Activated T-cell treated with anti-CD3 and anti-CD28 coated beads, Interleukin-2, amount 50 U/mL, for 72 hours (primary cell): Measurements from ENCODE around the gene ZDHHC11. TPM values are rescaled to one million over a fixed set of nuclear protein-coding genes. Genes with fewer than 3 reads are reported as not detected.
"Not testable (repeated sequence)": the region's sequence is repeated elsewhere in the genome, so short reads cannot be mapped to it uniquely, and the experiment has no call there.

ENCODE experiments used
- ATAC-seq, 2 donors: fragments of 150-1000 bp; cut with Tn5 transposase; replicated peaks in 1 of 2; 2 replicates each; pipeline ENCODE4 v1.10.0; 2021; ENCODE audit warnings: moderate library complexity in 2 of 2, mild to moderate bottlenecking in 1 of 2
- DNase-seq, 2 donors: peaks; one replicate each; pipeline ENCODE4 v3.0.0; 2021 to 2022; ENCODE audit warnings: mixed read lengths in 1 of 2
- H3K27ac Mint-ChIP-seq: one replicate; pipeline ENCODE4 v1.8.0; 2022; ENCODE audit warnings: mild to moderate bottlenecking, moderate library complexity, mixed read lengths
- H3K27me3 Mint-ChIP-seq: one replicate; pipeline ENCODE4 v1.8.0; 2022; ENCODE audit warnings: low read depth, mixed read lengths
- H3K36me3 Mint-ChIP-seq, 2 donors: one replicate each; pipeline ENCODE4 v1.8.0; 2022; ENCODE audit warnings: mixed read lengths in 2 of 2, mild to moderate bottlenecking in 1 of 2; ENCODE audit not compliant: insufficient read depth in 2 of 2
- H3K4me1 Mint-ChIP-seq: one replicate; pipeline ENCODE4 v1.8.0; 2022; ENCODE audit warnings: low read depth, mixed read lengths
- H3K4me3 Mint-ChIP-seq, 2 donors: one replicate each; pipeline ENCODE4 v1.8.0; 2022; ENCODE audit warnings: mild to moderate bottlenecking in 2 of 2, mixed read lengths in 2 of 2, moderate library complexity in 2 of 2
- H3K9me3 Mint-ChIP-seq, 2 donors: one replicate each; pipeline ENCODE4 v1.8.0; 2022; ENCODE audit warnings: mixed read lengths in 2 of 2
- total RNA-seq, 2 donors: library from RNA; stranded (reverse); gene quantifications; one replicate each; pipeline ENCODE4 v1.2.3, GENCODE V29; 2022

The ZDHHC11 gene
- total RNA-seq, 2 donors from 2014 or later = 28.3 to 29.5 TPM

DNA sequence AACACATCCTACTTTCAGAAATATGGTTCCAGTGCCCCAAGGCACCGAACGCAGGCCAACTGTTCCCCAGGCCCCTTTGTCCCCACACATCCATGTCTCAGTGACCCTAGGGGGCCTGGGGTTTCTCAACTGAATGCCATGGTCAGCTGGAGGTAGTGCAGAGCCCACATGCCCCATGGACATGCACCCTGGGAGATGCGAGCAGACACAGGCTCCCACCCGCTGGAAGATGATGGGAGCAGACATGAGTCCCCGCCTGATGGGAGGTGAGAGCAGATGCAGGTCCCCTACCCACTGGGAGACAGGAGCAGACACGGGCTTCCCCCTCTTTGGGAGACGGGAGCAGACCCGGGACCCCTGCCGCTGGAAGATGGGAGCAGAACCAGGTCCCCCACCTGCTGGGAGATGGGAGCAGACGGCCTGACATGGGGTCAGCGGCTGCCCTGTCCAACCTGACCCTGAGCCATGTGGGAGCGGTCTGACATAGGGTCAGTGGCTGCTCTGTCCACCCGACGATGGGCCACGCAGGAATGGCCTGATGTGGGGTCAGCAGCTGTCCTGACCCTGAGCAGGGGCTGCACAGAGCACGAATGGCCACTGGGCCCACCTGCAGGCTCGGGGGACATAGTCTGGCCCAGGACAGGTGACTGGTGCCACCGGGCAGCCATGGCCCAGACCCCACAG lies 84.7 kb downstream of the ZDHHC11 start:
- no peak for DNase-seq
- Mint-ChIP-seq H3K27me3 (no peaks in the 10 kb centered on the region), H3K36me3 (no peaks in the 10 kb centered on the region), H3K9me3 (no peaks in the 10 kb centered on the region), H3K4me3 (no peak overlapping the region), H3K4me1 (no peaks in the 10 kb centered on the region), H3K27ac (no peak overlapping the region)
- no peak for ATAC-seq

DNA sequence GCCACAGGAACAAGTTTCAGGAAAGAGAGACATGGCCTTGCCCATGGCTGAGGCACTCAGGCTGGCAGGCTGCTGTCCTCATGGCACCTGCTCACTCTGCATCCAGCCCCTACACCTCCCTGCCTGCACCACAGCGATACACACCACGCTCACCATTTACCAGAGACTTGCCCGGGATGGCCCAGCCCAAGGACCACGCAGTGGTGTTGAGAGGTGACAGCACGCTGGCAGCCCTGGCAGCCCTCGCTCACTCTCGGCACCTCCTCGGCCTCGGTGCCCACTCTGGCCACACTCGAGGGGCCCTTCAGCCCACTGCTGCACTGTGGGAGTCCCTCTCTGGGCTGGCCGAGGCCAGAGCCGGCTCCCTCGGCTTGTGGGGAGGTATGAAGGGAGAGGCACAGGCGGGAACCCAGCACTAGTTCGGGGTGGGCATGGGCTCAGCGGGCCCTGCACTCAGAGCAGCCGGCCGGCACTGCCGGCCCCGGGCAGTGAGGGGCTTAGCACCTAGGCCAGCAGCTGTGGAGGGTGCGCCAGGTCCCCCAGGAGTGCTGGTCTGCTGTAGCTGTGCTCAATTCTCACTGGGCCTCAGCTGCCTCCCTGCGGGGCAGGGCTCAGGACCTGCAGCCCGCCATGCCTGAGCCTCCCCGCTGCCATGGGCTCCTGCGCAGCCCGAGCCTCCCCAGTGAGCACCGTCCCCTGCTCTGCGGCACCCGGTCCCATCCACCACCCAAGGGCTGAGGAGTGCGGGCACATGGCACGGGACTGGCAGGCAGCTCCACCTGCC lies 86.6 kb downstream of the ZDHHC11 start:
- no peak for DNase-seq
- Mint-ChIP-seq H3K27ac (no peak overlapping the region), H3K36me3 (no peaks in the 10 kb centered on the region), H3K4me3 (no peak overlapping the region), H3K4me1 (peaks cover 3% of the 10 kb centered on the region), H3K9me3 (no peaks in the 10 kb centered on the region), H3K27me3 (no peaks in the 10 kb centered on the region)
- ATAC-seq = no peak

DNA sequence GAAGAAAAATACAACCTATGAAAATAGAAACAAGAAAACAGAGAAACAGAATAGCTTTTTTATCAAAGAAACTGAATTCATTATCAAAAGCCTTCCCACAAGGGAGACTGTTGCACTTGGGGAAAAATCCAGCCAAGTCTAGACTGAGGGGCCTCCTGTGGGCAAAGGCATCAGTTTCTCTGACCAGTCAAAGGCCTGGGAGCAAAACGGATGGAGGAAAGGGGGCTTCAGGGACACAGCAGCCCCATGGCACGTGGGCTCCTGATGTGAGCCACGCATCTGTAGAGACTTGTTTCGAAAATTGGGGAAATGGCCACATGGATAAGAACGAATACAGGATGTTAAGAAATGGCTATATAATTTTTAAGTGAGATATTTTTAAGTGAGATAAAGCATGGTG lies 87.4 kb downstream of the ZDHHC11 start:
- DNase-seq = no peak
- Mint-ChIP-seq H3K27me3 (no peaks in the 10 kb centered on the region), H3K27ac (peak overlapping the region; percentile 18), H3K9me3 (no peaks in the 10 kb centered on the region), H3K4me1 (peaks cover 11% of the 10 kb centered on the region), H3K4me3 (no peak overlapping the region), H3K36me3 (no peaks in the 10 kb centered on the region)
- ATAC-seq = no peak

DNA sequence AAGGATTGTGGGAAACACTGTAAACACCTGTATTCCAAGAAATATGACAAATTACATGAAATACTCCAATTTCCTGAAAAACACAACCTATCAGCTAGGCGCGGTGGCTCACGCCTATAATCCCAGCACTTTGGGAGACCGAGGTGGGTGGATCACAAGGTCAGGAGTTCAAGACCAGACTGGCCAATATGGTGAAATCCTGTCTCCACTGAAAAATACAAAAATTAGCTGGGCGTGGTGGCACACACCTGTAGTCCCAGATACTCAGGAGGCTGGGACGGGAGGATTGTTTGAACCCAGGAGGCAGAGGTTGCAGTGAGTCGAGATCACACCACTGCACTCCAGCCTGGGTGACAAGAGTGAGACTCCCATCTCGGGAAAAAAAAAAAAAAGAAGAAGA lies 87.8 kb downstream of the ZDHHC11 start:
- H3K27me3 Mint-ChIP-seq, ATAC-seq, H3K9me3 Mint-ChIP-seq, DNase-seq, H3K36me3 Mint-ChIP-seq, H3K4me3 Mint-ChIP-seq: not testable (repeated sequence)
- Mint-ChIP-seq H3K4me1 (peaks cover 15% of the 10 kb centered on the region), H3K27ac (peak overlapping the region; percentile 18)

DNA sequence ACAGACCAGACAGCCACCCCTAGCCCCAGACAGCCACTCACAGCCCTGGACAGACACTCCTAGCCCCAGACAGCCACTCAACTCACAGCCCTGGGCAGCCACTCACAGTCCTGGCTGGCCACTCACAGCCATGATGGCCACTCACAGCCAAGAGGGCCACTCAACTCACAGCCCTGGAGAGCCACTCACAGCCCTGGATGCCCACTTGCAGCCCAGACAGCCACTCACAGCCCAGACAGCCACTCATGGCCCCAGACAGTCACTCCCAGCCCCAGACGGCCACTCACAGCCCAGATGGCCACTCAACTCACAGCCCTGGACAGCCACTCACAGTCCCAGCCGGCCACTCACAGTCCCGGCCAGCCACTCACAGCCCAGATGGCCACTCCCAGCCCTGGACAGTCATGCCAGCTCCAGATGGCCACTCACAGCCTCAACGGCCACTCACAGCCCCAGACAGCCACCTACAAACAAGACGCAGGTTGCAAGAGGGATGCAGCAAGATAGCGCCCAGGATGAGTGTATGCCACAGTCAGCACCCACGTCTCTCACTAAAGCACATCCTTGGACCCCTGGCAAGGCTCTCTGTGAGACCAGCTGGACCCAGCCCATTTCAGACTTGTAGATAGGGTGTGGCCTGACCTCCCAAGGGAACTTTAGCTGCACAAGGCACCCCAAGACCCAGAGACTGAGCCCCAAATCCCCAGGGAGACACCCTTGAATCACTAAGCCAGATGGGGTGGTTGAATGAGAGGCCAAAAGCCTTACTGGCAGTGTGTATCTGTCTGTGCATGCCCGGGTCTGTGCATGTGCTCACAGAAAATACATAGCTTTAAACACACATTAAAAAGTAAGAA lies 88.7 kb downstream of the ZDHHC11 start:
- Mint-ChIP-seq H3K9me3 (no peaks in the 10 kb centered on the region), H3K4me1 (peaks cover 21% of the 10 kb centered on the region), H3K36me3 (no peaks in the 10 kb centered on the region), H3K4me3 (no peak overlapping the region), H3K27ac (no peak overlapping the region), H3K27me3 (no peaks in the 10 kb centered on the region)
- ATAC-seq (no peak), DNase-seq (no peak)

DNA sequence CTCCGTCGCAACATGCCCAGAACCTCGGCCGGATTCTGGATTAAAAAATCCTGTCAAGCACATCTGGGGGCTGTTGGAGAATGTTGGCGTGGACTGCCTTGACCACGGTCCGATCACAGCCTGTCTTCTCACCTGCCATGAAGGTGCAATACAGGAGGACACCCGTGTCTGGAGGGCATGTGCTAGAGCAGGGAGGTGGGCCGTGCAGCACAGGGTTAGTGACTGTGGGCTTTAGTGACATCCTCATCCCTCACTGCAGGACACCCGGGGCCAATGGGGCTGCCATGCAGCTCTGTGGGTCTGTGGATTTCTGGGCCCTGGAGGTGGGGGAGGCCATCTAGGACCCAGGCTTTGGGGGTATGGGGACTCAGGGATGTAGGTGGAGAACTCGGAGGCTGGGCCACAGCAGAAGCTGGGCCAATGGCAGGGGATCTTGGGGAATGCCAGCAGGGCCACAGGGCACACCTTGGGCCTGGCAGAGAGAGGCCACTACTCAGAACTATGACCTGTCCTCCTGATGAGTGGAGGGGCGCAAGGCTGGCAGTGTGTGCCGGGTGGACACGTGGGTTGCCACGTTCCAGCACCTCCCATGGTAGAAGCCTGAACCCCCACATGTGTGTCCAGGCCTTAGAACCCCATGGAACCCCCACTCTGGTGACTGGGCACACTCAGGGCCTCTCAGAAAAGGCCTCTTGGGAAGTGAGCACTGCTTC lies 89.6 kb downstream of the ZDHHC11 start:
- H3K9me3 Mint-ChIP-seq = no peaks in the 10 kb centered on the region
- H3K27ac Mint-ChIP-seq = no peak overlapping the region
- no peaks in the 10 kb centered on the region for H3K27me3 Mint-ChIP-seq
- ATAC-seq = no peak
- DNase-seq = no peak
- no peaks in the 10 kb centered on the region for H3K36me3 Mint-ChIP-seq
- H3K4me3 Mint-ChIP-seq = no peak overlapping the region
- H3K4me1 Mint-ChIP-seq = peaks cover 21% of the 10 kb centered on the region

DNA sequence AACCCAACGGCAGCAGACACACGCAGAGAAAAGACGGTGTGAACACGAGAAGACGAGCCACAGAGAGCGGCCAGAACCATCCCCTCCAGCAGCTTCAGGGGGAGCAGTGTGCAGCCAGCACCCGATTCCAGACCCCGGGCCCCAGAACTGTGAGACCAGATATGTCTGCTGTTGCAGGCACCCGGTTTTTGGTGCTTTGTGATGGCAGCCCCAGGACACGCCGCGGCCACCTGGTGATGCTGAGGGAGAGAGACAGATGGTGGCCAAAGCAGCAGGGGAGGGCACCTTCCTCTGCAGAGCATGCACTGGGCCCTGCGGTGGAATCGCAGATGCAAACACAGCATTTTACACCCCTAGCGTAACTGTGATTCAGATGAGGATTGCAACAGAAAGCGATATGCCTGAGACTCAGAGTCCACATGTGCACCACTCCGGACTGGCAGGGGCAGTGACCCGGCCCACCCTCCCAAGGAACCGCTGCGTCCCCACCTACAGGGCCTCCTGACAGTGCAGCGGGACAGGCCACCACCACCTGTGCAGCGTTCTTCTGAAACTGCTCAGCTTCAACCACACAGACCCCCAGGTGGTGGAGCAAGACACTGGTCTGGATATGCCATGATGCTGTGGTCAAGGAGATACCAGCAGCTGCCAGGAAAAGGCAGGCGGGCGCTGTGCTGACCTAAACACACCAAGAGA lies 90.3 kb downstream of the ZDHHC11 start:
- Mint-ChIP-seq H3K4me1 (peaks cover 21% of the 10 kb centered on the region), H3K27ac (no peak overlapping the region), H3K36me3 (no peaks in the 10 kb centered on the region), H3K9me3 (no peaks in the 10 kb centered on the region), H3K4me3 (no peak overlapping the region), H3K27me3 (no peaks in the 10 kb centered on the region)
- no peak for ATAC-seq
- DNase-seq = no peak

DNA sequence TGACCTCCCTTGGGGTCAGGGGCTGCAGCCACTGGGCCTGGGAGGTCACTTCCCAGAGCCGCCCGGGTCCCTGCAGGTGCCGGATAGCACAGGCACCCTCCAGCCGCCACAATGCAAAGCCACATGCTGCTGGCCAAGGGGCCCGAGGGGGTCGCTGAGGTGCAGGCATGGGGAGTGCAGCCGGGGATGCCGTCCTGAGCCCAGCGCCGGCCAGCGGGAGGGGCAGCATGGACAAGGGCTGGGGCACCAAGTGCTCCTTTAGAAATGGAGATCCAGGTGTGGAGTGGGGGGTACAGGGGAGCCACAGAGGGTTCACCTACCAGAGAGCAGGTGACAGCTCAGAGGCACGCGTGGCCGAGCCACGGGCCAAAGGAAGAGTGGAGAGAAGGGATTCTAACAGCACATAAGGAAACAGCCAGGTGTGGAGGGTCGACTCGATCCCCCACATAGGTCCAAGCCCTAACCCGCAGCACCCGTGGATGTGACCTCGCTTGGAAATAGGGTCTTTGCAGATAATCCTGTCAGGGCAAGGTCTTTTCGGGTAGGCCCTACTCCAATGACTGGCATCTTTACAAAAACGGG lies 90.9 kb downstream of the ZDHHC11 start:
- Mint-ChIP-seq H3K36me3 (no peaks in the 10 kb centered on the region), H3K9me3 (no peaks in the 10 kb centered on the region), H3K27me3 (no peaks in the 10 kb centered on the region), H3K27ac (no peak overlapping the region), H3K4me1 (peaks cover 21% of the 10 kb centered on the region), H3K4me3 (no peak overlapping the region)
- DNase-seq (no peak), ATAC-seq (no peak)

DNA sequence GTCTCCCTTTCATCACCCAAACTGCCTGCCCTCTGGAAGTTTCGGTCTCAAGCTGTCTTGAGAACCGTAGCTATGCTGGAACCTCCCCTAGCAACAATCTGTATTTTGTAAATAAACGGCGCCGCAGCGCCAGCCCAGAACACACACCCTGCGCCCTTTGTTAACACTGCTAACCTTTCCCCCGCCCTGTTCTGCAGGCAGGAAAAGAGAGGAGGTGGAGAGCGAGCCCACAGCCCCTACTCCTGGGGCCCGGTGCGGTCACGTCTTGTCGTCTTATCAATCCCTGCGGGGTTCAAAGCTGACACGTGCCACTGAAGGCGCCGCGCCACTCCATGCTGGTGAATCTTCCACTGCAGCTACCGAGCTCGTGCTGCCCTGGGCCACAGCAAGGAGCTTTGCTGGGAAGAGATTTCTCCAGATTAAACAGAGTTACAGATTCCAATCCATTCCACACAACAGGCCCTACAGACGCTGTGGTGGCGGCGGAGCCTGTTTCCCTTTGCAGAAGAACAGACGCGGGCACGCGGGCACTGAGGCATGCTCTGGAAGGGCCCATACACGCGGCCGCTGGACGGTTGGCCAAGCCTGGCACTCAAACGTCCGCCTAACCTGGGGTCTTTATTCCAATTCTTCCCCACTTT lies 91.6 kb downstream of the ZDHHC11 start:
- Mint-ChIP-seq H3K4me3 (peak overlapping the region; percentile 56 to 60), H3K27me3 (no peaks in the 10 kb centered on the region), H3K36me3 (no peaks in the 10 kb centered on the region), H3K4me1 (peaks cover 24% of the 10 kb centered on the region), H3K27ac (no peak overlapping the region), H3K9me3 (no peaks in the 10 kb centered on the region)
- DNase-seq = peak in 1 of 2 donors; percentile 33
- peak; percentile 54 to 72 for ATAC-seq

DNA sequence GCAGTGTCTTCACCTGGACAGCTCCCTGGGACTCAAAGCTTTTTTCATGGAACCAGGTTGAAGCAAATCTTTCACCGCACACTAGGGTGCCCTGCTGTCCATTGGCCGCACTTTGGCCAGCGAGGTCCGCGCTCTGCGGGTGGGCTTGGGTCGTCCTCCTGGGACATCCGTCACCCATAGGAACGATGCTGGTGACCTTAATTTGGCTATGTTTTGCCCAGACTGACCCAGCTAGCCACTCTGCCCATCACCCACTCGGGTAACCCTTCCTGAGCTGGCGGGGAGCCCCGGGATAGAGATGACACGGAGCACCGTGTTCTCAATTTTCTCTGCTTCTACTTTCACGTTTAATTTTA lies 92.1 kb downstream of the ZDHHC11 start:
- Mint-ChIP-seq H3K4me1 (peaks cover 30% of the 10 kb centered on the region), H3K4me3 (peak overlapping the region; percentile 56 to 60), H3K27me3 (no peaks in the 10 kb centered on the region), H3K27ac (no peak overlapping the region), H3K36me3 (no peaks in the 10 kb centered on the region), H3K9me3 (no peaks in the 10 kb centered on the region)
- no peak for ATAC-seq
- DNase-seq = no peak

DNA sequence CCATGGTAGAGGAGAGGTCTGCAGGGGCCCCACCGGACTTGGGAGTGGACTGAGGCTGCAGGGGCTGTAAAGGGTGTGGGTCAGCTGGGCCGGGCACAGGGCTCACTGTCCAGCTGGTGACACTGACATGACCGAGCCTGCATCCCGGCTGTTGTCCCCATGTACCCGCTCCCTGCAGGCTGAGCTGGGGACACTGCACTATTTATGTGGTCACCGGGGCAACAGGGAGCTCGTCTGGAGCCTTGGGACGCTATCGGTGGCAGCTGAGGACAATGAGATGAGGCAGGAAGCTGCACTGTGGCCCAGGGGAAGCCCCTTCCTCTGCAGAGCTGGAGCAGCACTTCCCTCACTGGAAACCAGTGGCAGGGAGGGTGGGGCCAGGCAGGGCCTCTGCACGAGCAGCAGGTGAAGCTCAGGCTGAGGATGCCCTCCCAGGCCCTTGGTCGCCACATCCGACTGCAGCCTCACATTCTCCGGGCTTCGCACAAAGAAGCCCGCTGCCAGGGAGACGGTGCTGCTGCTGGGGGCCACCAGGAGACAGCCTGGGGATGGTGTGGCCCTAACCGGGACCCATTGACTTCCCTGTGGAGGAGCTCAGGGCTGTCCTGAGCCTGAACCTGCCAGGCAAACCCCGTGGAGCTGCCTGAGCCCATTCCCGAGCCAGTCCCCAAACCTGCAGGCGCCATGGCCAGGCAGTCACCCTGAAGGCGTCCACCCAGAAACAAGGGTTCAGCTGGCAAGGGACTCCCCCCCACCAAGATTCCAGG lies 92.7 kb downstream of the ZDHHC11 start:
- Mint-ChIP-seq H3K4me1 (peaks cover 30% of the 10 kb centered on the region), H3K36me3 (no peaks in the 10 kb centered on the region), H3K4me3 (no peak overlapping the region), H3K27ac (no peak overlapping the region), H3K27me3 (no peaks in the 10 kb centered on the region), H3K9me3 (no peaks in the 10 kb centered on the region)
- DNase-seq = no peak
- ATAC-seq = no peak
